NCI-H187 treated with DMSO at 0.1 percent for 48 hours (cell line): ENCODE measurements around the gene GNAQ.

ENCODE experiments used
- DNase-seq: peaks from one replicate; lab custom pipeline; 2025; lab: John Stamatoyannopoulos, UW

Gene GNAQ

DNA sequence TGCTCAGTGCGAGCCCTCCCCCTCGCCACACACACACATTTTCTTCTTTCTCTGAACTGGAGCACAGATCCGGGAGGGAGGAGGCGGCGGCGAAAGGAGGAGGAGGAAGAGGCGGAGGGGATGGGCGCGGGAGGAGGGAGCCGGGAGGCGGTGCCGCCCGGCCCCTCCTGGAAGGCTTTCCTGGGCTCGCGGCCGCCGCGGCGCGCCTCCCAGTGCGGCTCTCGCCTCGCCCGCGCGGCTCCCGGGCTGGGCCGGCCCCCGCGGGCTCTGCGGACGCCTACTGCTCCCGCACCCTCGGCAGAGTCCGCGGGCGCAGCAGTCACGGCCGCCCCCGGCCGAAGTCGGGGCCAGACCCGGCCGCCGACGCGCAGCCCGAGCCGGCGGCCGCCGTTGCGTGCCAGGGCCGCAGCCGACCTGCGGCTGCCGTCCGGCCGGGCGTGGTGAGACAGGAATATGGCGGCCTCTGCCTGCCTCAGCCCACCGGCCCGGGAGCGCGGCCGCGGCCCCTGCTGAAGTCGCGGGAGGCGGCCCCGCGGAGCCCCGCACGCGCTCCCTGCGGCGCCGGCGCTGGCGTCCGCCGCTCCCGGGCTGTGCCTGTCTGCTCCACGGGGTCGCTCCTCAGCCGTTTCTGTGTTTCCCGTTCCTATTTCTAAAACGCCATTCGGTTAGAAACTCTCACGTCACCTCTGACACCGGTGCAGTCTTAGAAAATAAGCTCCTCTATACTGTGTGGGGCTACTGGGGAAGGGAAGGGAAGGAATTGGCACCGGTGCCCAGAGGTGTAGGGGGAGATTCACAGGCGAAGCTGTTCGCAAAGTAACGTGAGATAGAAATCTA is 500 bp upstream of the GNAQ start:
- peak; percentile 42 for DNase-seq

DNA sequence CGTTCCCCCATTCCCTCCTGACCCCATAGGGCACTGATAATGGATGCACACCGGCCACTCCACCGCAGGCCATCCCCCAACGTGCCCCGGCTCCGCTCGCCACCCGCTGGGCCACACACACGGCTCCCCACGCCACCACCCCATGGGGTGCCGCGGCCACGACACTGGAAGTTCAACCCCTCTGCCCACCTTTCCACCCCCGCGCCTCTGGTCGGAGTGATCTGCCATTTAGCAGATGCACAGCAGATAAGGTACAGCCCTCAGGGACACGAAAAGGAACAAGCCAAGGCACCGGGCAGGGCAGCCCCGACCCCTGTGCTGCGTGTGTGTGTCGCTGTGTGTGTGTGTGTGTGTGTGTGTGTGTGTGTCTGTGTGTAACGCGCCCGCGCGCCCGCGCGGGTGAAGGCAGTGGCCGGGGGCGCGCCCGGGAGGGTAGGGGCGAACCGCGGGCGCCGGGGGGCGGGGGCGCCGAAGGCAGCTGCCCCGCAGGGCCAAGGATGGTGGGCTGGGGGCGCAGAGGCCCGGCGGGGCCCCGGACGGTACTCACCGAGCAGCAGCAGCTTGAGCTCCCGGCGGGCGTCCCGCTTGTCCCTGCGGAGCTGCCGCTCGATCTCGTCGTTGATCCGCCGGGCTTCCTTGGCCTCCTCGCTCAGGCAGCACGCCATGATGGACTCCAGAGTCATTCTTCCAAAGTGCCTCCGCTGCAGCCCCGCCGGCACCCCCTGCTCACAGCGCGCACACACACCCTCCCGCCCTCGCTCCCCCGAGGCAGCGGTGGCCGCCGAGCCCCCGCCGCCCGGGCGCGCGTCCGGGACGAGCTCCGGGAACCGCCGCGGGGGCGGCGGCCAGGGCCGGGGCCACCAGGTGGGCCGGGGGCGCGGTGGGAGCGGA is 813 bp downstream of the GNAQ start:
- no peak for DNase-seq

DNA sequence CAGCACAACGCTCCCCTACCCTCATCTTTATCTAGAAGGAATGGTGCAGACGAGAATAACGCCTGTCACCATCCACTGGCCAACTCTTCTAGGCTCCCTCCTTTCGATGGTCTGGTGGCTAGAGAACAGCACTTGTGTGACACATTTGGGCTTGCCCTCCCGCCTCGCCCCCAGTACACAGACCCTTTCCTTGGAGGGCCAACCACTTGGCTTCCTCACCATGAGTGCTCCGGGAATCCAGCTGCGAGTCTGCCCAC is 1.4 kb downstream of the GNAQ start:
- no peak for DNase-seq

DNA sequence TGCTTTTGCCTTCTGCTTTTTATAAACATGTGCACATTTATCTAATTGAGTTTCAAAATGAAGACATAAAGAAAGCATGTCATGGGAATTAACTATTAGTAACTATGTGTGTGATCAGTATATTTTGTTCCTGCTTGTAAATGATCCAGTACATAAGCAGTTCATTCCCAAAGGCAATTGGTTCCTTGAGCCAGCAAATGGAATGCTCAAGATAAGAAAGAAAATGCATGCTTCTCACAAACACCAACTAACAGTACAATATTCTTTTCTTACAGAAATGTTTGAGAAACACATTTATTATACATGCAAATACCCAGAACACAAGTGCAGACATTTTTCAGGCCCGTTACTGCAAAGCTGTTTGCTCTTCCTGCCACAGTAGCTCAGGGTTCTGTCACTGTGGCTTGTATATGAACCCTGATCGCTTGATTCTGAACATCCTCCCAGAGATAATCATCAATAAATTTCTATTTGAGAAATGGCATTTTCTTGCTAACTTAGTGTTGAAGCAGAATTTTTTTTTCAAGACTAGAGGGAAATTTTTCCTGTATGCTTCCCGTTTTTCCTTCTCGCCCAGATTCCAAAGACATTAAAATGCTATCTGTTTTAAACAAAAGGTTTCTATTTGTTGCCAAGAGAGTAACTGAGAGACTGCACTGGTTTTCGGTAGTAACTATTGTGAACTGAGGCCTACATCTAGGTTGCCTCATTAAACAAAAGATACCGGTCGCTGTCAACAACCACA is 1.9 kb downstream of the GNAQ start:
- DNase-seq, result no peak

DNA sequence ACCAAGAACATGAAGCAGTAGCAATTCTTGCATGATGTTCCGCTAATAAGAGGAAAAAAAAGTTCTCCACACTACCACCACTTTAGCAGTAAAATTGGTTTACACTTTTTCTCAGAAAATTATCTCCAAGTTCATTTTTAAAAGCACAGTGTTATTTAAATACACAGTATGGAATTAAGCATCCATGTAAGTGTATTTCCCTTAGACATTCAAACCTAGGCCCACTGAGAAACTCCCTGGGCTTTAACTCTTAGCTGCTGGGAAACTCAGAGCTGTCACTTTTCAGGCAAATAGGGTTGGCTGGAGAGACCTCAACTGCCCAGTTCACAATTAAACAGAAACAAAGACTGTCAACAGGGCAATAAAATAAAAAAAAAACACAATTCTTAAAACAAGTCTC is 2.7 kb downstream of the GNAQ start:
- no peak for DNase-seq

DNA sequence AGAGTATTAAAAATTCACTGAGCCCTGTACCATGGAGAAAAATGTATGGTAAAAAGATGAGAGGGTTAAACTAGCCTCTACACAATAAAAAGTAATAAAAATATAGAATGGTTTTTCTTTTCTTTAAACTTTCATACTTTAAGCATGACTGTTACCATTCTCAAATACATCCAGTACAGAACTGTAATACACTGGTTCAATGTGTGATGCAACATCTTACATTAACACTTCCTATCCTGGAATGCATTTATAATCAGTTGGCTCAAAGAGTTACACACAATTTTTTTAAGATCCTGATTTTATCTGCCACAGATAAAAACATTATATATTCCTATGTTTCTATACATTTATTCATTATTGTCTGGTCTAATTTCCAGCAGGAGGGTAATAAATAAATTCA is 4.7 kb downstream of the GNAQ start:
- no peak for DNase-seq

DNA sequence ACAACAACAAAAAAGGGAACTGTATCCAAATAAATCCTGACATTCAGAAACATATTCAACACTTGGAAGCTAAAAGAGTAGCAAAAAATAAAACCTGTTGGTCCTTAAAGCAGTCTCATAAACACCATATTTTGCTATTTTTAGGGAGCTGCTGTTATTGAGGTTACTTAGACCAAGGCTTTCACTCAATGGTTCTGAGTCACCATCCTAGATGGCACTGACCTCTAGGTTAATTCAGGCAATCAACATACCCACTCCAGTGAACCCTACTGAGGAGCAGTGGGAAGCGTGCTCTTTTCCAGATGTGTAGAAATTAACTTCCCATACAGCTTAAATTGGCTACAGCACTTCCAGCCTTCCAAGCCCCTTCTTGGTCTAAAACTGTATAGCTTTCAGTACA is 5.2 kb downstream of the GNAQ start:
- DNase-seq, result no peak

DNA sequence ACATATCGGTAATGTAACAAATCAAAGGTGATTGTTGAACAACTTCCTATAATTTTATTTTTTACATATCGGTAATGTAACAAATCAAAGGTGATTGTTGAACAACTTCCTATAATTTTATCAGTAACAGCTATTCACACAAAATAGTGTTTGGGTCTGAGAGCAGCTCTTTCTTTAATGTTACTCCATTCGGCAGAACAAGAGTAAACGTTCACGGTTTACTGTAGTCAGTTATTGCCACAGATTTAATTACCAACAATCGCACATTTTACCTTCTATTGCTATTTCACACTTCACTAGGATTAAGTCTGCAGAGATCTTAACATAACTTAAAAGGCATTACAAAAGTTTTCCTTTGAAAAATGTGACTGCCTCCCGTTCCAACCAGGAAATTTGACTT is 6.4 kb downstream of the GNAQ start:
- DNase-seq, result no peak

DNA sequence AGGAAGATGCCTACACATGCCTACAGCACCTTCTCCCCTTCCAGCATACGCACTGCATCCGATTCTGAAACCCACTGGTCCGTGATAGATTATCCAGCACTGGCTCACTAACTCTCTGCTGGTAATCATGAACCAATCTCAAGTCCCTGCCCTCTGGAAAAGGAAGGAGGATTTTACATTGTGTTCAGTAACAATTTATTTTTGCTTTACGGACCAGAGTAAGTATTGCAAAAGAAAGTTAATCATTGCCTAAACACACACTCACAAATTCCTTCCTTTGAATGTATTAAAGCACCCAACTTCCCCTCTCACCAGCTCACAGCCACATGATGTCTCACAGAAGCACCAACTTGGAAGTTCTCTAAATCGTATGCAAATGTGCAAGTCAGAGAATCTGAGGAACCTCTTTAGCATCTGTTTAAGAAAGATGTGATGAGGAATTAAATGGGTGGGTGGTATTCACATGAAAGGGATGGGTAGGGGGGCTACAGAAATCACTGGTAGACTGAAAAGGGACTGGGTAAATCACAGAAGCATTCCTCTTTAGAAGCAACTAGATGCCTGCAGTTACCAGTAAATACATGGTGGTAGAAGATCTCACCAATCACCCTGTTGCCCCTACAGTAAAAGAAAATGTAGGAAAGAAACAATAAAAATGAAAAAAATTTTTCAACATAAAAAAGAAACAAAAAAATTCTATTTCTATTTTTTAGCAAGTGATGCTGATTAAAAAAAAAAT is 8.4 kb downstream of the GNAQ start:
- DNase-seq, result no peak

DNA sequence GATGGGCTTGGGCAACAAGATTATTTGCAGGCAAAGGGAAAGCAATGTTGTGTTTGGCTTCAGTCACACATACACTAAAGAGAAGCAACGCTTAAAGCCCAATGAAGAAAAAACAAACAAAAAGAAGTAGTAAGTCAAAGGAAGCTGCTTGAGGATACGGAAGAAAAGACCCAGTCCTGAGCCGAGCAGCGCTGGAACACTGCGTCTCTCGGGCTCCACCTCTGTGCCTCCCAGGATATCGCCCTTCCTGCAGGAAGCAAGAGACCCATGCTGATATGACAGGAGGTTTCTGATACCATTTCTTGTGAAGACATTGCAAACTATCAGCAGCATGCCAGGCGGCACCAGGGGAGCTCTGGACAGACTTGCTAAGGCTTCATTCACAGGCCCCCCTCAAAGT is 9.9 kb downstream of the GNAQ start:
- DNase-seq, result no peak

DNA sequence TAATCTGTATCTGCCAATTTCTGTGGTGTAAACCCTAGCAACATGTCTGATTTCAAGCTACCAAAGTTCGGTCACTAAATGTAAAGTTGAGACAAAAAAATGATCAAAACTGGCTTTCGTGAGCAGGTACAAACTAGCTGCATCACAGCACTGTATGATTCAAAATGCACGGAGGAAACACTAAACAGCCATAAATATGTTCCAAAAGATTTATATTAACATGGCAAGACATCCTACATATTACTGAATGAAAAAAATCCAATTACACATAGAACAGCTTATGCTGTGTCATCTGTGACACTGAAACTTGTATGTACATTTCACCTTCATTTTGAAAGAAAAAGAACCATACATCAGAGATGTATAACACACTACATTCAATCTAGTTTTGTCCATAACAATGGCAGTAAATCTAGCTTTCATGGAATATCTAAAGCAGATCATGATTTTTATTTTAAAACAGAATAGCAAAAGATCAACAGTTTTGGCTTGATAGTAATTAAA is 14.4 kb downstream of the GNAQ start:
- no peak for DNase-seq

DNA sequence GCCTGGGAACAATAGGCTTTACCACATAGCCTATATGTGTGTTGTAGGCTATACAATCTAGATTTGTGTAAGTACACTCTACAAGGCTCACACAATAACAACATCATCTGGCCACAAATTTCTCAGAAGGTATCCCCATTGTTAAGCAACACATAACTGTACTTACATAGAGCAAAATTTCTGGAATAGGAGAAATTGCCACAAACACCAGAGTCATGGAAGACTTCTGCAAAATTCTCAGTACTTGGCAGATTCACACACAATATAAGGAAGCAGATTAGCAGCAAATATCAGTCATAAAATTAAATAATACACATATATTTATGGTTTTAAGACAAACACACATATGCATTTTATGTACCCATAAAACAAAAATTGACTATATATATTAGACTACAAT is 16.4 kb downstream of the GNAQ start:
- DNase-seq, result no peak

DNA sequence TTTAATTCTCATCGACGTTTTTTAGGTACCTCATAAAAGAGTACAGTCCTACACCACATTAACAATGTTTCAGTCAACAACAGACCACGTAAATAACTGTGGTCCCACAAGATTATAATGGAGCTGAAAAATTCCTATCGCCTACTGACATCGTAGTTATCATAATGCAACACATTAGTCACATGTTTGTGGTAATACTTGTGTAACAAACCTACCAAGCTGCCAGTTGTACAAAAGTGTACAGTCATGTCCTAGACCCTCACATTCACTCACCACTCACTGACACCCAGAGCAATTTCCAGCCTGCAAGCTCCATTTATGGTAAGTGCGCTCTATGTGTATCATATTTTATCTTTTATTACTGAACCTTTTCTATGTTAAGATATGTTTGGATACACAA is 16.8 kb downstream of the GNAQ start:
- DNase-seq, result no peak

DNA sequence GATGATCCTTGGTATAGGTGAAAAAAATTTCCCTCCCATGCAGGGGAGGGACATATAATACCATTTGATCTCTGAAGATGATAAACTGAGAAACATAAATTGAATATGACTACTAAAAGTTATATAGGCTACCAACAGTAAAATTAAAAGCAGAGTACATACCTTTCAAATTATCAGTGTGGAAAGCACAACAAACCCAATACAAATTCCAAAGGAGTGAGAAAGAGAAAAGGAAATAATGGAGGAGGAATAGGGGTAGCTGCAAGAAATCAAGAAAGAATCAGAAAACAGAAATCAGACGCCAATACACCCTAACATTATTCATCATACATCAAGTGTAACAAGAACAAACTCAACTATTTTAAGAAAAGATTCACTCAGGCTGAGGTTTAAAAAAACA is 17.7 kb downstream of the GNAQ start:
- DNase-seq, result no peak

DNA sequence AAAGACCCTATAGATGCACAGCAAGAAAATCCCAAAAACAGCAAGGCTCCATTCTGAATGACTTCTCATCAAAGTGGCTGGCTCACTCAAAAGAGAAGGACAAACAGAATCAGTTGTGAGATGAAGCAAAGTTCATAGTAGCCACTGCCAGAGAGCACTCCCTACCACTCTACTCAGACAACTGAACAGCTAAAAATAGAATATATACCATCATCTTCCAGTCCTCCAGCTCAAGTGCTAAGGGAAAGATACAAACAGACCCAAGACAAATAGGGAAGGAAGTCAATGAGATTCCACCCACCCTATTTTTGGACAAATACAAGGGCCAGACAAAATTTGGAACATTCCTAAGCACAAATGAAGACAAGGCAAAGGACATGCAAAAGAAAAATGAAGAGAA is 20.6 kb downstream of the GNAQ start:
- DNase-seq, result no peak

DNA sequence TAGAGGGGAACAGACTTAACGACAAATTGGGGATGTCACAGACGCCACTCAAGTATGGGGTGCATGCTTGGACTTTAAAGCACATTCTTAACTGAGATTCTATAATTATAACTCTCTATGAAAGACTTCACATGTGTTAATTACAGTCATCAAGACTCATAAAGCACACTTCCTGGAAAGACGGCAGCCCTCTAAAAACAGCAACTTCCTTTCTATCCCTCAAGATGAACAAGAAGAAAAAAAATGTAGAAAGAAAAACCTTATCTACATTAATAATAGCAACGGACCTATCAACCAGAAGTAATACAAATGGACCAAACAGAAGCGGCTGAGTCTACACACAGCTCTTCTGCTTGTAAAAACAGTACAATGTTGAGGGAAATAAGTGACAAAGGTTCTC is 21.2 kb downstream of the GNAQ start:
- no peak for DNase-seq

DNA sequence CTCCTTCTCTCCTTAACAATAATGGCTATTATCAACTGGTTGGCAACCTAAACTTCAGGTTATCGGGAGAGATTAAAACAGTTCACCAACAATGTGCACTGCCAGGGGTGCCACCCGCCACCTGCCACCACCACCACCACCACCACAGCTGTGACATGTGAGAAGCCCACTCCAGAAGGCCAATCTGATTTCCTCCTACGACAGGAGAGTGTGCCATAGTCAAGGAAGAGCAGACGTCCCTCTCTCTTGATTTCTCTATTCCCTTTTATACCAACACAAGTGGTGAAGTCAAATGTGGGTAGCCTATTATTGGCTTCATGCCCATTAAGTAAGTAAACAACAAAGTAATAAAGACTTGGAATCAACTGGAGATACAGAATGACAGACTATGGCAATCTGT is 22.4 kb downstream of the GNAQ start:
- DNase-seq, result no peak

DNA sequence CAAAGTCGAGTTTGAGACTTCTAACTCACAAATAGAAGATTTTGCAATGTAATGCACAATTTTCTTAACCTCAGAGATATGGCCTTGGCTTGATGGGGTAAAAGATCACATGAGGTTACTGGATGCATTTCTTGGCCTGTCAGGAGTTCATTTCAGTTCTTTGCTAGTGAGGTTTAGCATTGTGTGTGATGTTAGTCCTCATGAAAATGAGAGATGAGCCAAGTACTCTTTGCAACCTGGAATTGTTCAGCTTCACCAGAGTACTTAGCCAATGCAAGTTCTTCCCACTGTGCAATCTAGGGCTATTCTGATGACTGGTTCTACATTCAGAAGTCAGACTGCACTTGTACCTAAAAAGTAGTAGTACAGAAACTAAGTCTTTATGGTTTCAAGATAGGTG is 24.9 kb downstream of the GNAQ start:
- DNase-seq, result no peak

DNA sequence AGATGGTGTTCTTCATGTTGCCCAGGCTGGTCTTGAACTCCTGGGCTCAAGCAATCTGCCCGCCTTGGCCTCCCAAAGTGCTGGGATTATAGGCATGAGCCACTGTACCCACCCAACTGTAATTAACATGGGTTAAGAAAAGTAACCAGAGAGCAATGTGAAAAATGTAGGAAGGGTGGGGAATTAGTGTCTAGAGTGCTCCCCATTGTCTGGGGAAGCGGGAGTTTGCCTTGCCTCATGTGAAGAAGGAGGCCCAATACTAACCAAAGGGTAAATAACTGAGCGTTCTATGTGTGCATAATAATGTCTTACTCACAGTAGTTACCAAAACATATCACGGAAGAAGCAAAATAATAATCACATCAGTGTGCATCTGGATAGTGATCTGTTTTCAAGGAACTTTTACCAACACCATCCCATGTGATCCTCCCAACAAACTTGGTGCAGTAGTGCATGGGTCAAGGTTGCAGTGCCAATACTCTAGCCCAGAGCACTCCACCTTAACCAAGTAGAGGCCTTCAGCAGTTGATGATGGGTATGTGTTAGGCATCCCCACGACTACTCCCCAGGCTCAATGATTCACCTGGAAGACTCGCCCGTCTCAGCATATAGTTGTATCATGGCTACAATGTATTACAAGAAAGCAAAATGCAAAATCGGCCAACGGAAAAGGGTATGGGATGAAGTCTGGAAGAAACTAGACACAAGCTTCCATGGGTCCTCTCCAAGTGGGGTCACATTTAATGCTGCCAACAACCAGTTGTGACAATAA is 26.2 kb downstream of the GNAQ start:
- DNase-seq, result no peak

DNA sequence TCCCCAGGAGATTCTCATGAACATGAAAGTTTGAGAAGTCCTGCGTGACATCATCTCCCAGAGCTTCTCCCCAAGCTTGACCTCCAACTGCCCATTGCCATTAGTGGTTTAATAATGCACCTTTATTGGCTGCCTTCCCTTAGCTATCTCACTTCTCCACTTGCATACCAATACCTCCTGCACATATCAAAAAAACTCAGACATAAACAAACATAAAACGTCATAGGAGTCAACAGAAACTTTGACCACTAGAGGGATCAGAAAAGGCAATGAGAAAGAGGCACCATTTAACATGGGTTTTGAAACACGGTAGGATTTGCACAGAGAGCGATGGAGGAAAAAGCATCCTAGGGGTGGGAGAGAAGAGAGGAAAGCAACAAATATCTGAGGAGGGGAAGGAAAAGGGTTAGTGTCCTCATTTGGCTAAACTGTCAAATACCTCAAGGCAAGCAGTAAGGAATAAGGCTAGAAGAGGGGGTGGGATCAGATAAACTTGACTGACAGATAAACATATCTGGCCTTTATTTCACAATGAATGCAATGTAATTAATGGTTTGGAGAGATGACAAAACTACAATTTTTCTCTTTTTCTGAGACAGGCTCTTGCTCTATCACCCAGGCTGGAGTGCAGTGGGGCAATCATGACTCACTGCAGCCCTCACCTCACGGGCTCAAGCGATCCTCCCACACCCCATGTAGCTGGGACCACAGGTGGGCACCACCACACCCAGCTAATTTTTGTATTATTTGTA is 27.0 kb downstream of the GNAQ start:
- DNase-seq, result no peak

DNA sequence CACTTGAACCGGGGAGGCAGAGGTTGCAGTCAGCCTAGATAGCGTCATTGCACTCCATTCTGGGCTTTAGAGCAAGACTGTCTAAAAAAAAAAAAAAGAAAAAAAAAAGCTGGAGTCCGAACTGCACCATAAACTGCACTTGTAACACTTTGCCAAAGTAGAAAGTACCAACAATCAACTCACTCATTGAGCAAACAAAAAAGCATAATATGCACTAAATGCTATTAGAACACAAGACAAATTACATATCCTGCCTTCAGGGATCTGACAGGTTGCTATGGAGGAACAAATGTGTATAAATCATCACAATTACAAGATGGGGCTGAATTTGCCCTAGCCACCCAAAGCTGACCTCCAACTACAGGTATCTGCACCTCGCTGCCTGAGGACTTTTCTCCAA is 27.9 kb downstream of the GNAQ start:
- DNase-seq, result no peak
